K562 (cell line): ENCODE data around the gene C9orf40. TPM values are rescaled to one million over a fixed set of nuclear protein-coding genes. Genes with fewer than 3 reads are reported as not detected.

Experiments used
- ATAC-seq: fragments of 200-7000 bp; cut with Tn5 transposase; 3 replicates; pipeline ENCODE4 v1.9.1; 2020; ENCODE audit warnings: moderate library complexity
- BruUV-seq: library from RNA; stranded (reverse); fragments of 400-500 nt; replicated peaks from 2 replicates; lab custom pipeline; 2021; lab: Mats Ljungman, UMichigan
- CTCF ChIA-PET: fragments of 300-600 bp; formaldehyde crosslinking; extraction: SDS; loops from one replicate; lab custom pipeline; 2021; ENCODE audit warnings: low intra/inter-chr PET ratio; lab: Yijun Ruan, JAX
- POLR2A ChIA-PET: fragments of 300-600, 350-650 bp; sonication (Branson Sonifier 250); formaldehyde crosslinking; extraction: SDS; loops from one replicate; lab custom pipeline; 2021; ENCODE audit warnings: antibody characterized with exemption, inconsistent platforms; lab: Yijun Ruan, JAX
- DNase-seq, 4 experiments: peaks; one replicate each; pipeline versions ENCODE4 v3.0.0 to v3.0.0-alpha.2; 2011 to 2018; ENCODE audit warnings: low spot score in 3 of 4, mixed read lengths in 3 of 4; ENCODE audit errors: extremely low read depth in 1 of 4
- FAIRE-seq: peaks from 2 replicates; lab custom pipeline; 2011; peaks lifted over from hg19 to GRCh38; lab: Jason Lieb, UNC
- H2AFZ ChIP-seq: 2 replicates; pipeline ENCODE4 v1.6.0; 2011; ENCODE audit warnings: low read depth, low read length, control low read depth, inconsistent platforms
- H3K27ac ChIP-seq: fragments of 200-600 bp; 3 replicates; pipeline ENCODE4 v1.8.0; 2011; ENCODE audit warnings: low read depth, mild to moderate bottlenecking, control low read depth, inconsistent platforms, low read length, moderate library complexity, mixed read lengths; ENCODE audit errors: extremely low read depth
- H3K27me3 ChIP-seq, 2 experiments: fragments of 300-600 bp in 1 of 2; 2 replicates in 1 of 2; 3 replicates in 1 of 2; pipeline versions ENCODE4 v1.6.0 to v1.8.0; 2011; ENCODE audit warnings: inconsistent platforms in 2 of 2, low read length in 2 of 2, mild to moderate bottlenecking in 1 of 2, mixed read lengths in 1 of 2, moderate library complexity in 1 of 2; ENCODE audit not compliant: control insufficient read depth in 2 of 2, insufficient read depth in 2 of 2
- H3K36me3 ChIP-seq: fragments of 300-600 bp; 3 replicates; pipeline ENCODE4 v1.8.0; 2011; ENCODE audit warnings: mild to moderate bottlenecking, low read length, inconsistent platforms; ENCODE audit not compliant: control insufficient read depth, insufficient read depth
- H3K4me1 ChIP-seq, 2 experiments: fragments of 200-600 bp in 1 of 2; replicated peaks in 1 of 2; 2 replicates in 1 of 2; 3 replicates in 1 of 2; pipeline versions ENCODE4 v1.5.1 to v1.8.0; 2011; ENCODE audit warnings: inconsistent platforms in 2 of 2, low read length in 2 of 2, mild to moderate bottlenecking in 1 of 2, mixed read lengths in 1 of 2, moderate library complexity in 1 of 2; ENCODE audit not compliant: control insufficient read depth in 2 of 2, insufficient read depth in 2 of 2
- H3K4me2 ChIP-seq: 2 replicates; pipeline ENCODE4 v1.6.1; 2011; ENCODE audit warnings: low read length, control low read depth, inconsistent platforms, mixed read lengths; ENCODE audit not compliant: insufficient read depth
- H3K4me3 ChIP-seq: fragments of 200-600 bp; sonication (generic), shearing (Covaris generic); 2 replicates; pipeline ENCODE4 v1.5.1; 2016; ENCODE audit warnings: control low read depth, inconsistent platforms
- H3K79me2 ChIP-seq: fragments of 200-600 bp; 3 replicates; pipeline ENCODE4 v1.8.0; 2011; ENCODE audit warnings: low read length, inconsistent platforms; ENCODE audit not compliant: control insufficient read depth, insufficient read depth
- H3K9ac ChIP-seq, 2 experiments: 2 replicates each; pipeline versions ENCODE4 v1.6.0 to v1.6.1; 2011; ENCODE audit warnings: low read depth in 2 of 2, low read length in 2 of 2, control low read depth in 1 of 2, inconsistent platforms in 1 of 2, mild to moderate bottlenecking in 1 of 2, mixed read lengths in 1 of 2; ENCODE audit not compliant: insufficient read depth in 1 of 2
- H3K9me1 ChIP-seq: one replicate; pipeline ENCODE4 v1.6.0; 2011; ENCODE audit warnings: inconsistent platforms, mild to moderate bottlenecking, low read length, moderate library complexity; ENCODE audit not compliant: control insufficient read depth, insufficient read depth
- H3K9me3 ChIP-seq: replicated peaks from 2 replicates; pipeline ENCODE4 v1.5.1; 2011; ENCODE audit warnings: low read depth, low read length, inconsistent platforms; ENCODE audit not compliant: control insufficient read depth, insufficient read depth
- H4K20me1 ChIP-seq: replicated peaks from 2 replicates; pipeline ENCODE4 v1.6.1; 2011; ENCODE audit warnings: low read length, inconsistent platforms, mixed read lengths; ENCODE audit not compliant: control insufficient read depth, insufficient read depth
- ATF3 ChIP-seq, 2 experiments: fragments of 450-650 bp in 1 of 2; sonication (generic) in 1 of 2; formaldehyde crosslinking in 1 of 2; IDR thresholded peaks in 1 of 2; conservative IDR thresholded peaks in 1 of 2; 2 replicates each; pipeline versions ENCODE4 v1.6.1 to v1.8.1; 2016 to 2023; ENCODE audit warnings: mild to moderate bottlenecking in 2 of 2, moderate library complexity in 2 of 2, inconsistent platforms in 1 of 2, missing genetic modification reagents in 1 of 2
- COPS2 ChIP-seq: fragments of 450-650 bp; conservative IDR thresholded peaks from 2 replicates; pipeline ENCODE4 v1.6.1; 2016; ENCODE audit warnings: mild to moderate bottlenecking, moderate library complexity
- CTBP1 ChIP-seq: fragments of 450-650 bp; IDR thresholded peaks from 2 replicates; pipeline ENCODE4 v1.6.1; 2016; ENCODE audit warnings: borderline replicate concordance
- EGR1 ChIP-seq: fragments of 450-650 bp; conservative IDR thresholded peaks from 2 replicates; pipeline ENCODE4 v1.6.1; 2017; ENCODE audit warnings: mild to moderate bottlenecking
- EP400 ChIP-seq: fragments of 450-650 bp; IDR thresholded peaks from 2 replicates; pipeline ENCODE4 v1.6.1; 2017; ENCODE audit warnings: antibody characterized with exemption, mild to moderate bottlenecking, moderate library complexity
- FOSL1 ChIP-seq: fragments of 200-800 bp; sonication (Bioruptor generic); conservative IDR thresholded peaks from 2 replicates; pipeline ENCODE4 v1.6.1; 2016; ENCODE audit warnings: missing genetic modification characterization, missing compliant biosample characterization
- HEY1 ChIP-seq: fragments of 250-450 bp; sonication (Bioruptor Pico); IDR thresholded peaks from 2 replicates; pipeline ENCODE4 v1.5.0; 2020; ENCODE audit warnings: mild to moderate bottlenecking, moderate library complexity, borderline replicate concordance
- JUND ChIP-seq, 2 experiments: IDR thresholded peaks; 2 replicates in 1 of 2; 3 replicates in 1 of 2; pipeline ENCODE4 v1.6.1; 2011; ENCODE audit warnings: borderline replicate concordance in 2 of 2, low read depth in 2 of 2, low read length in 2 of 2, improper control_type of control experiment in 1 of 2, missing biosample characterization in 1 of 2, missing genetic modification characterization in 1 of 2, missing genetic modification reagents in 1 of 2
- MECOM ChIP-seq: fragments of 250-450 bp; sonication (Bioruptor Pico); IDR thresholded peaks from 2 replicates; pipeline ENCODE4 v1.8.0; 2022; ENCODE audit warnings: inconsistent platforms
- MIER1 ChIP-seq: fragments of 450-650 bp; IDR thresholded peaks from 2 replicates; pipeline ENCODE4 v1.6.1; 2016; ENCODE audit warnings: antibody characterized with exemption, mild to moderate bottlenecking, low read depth
- MYBL2 ChIP-seq, 2 experiments: fragments of 450-650 bp in 1 of 2; sonication (generic) in 1 of 2; formaldehyde crosslinking in 1 of 2; IDR thresholded peaks; 2 replicates each; pipeline versions ENCODE4 v1.6.1 to v1.8.1; 2017 to 2022; ENCODE audit warnings: borderline replicate concordance in 1 of 2, inconsistent platforms in 1 of 2, low read depth in 1 of 2, mild to moderate bottlenecking in 1 of 2, missing genetic modification reagents in 1 of 2, moderate library complexity in 1 of 2
- NCOA2 ChIP-seq, 2 experiments: fragments of 450-650 bp; IDR thresholded peaks; 2 replicates each; pipeline ENCODE4 v1.6.1; 2018; ENCODE audit warnings: mild to moderate bottlenecking in 2 of 2, moderate library complexity in 1 of 2; ENCODE audit not compliant: partially characterized antibody in 2 of 2
- NFATC3 ChIP-seq: fragments of 450-650 bp; IDR thresholded peaks from 2 replicates; pipeline ENCODE4 v1.6.1; 2017; ENCODE audit warnings: mild to moderate bottlenecking
- SMAD4 ChIP-seq: fragments of 250-450 bp; sonication (Bioruptor Pico); conservative IDR thresholded peaks from 2 replicates; pipeline ENCODE4 v1.8.0; 2021; ENCODE audit warnings: inconsistent platforms, mild to moderate bottlenecking, moderate library complexity
- SMARCA4 ChIP-seq: fragments of 450-650 bp; IDR thresholded peaks from 2 replicates; pipeline ENCODE4 v1.6.1; 2016
- STAT5A ChIP-seq: IDR thresholded peaks from 2 replicates; pipeline ENCODE4 v1.6.1; 2012; ENCODE audit warnings: low read length, inconsistent platforms, borderline replicate concordance
- ZFP30 ChIP-seq: fragments of 250-450 bp; sonication (Bioruptor Pico); IDR thresholded peaks from 2 replicates; pipeline ENCODE4 v1.8.0; 2022; ENCODE audit warnings: moderate library complexity, mild to moderate bottlenecking, inconsistent platforms, borderline replicate concordance
- ZNF316 ChIP-seq: fragments of 450-650 bp; IDR thresholded peaks from 2 replicates; pipeline ENCODE4 v1.6.1; 2016
- ZNF766 ChIP-seq: fragments of 200-800 bp; sonication (Bioruptor generic); conservative IDR thresholded peaks from 2 replicates; pipeline ENCODE4 v1.6.1; 2016; ENCODE audit warnings: missing genetic modification characterization, missing compliant biosample characterization
- WGBS: fragments of 100-300 bp; shearing (Covaris generic); methylation state at CpG from one replicate; pipeline ENCODE4 v1.1.6; 2016; ENCODE audit warnings: low coverage, mixed read lengths; ENCODE audit not compliant: insufficient coverage; ENCODE audit errors: missing lambda C conversion rate; 5-methylcytosine and 5-hydroxymethylcytosine counted together
- in situ Hi-C: fragments of 300-500 bp; cut with MboI; formaldehyde crosslinking; loops from 4 replicates; pipeline ENCODE4 v1.15.0; 2018; ENCODE audit warnings: inconsistent platforms, mixed read lengths
- intact Hi-C: fragments of 100-400 bp; cut with micrococcal nuclease; formaldehyde crosslinking; loops from 2 replicates; pipeline ENCODE4 v1.14.2; 2022
- polyA plus RNA-seq, 8 experiments: library from polyadenylated mRNA; depleted of rRNA in 4 of 8; stranded (reverse) in 5 of 8; unstranded in 3 of 8; fragments of >200 nt; fragmentation: Nextera tagmentation in 2 of 8; fragmentation: Illumina TruSeq in 1 of 8; extraction: Ambion mirVana in 2 of 8; extraction: Trizol in 1 of 8; gene quantifications; 2 replicates each; pipeline versions ENCODE4 v1.2.1 to v1.2.3, GENCODE V29; 2011 to 2014; ENCODE audit warnings: inconsistent platforms in 1 of 8, missing spikeins in 1 of 8
- total RNA-seq, 7 experiments: library from RNA; depleted of rRNA in 6 of 7; stranded (reverse); fragments of >200 nt in 6 of 7; fragmentation: Illumina TruSeq in 2 of 7; extraction: Trizol in 2 of 7; gene quantifications; 2 replicates each; pipeline versions ENCODE4 v1.2.1 to v1.2.3, GENCODE V29; 2011 to 2021; ENCODE audit warnings: low replicate concordance in 1 of 7

C9orf40 gene
- total and polyA plus RNA-seq, 9 of the 15 experiments (the other 6 are each of a cell fraction or from before 2014, with no cell fraction given) = 5.6 to 17.3 (median 8.7) TPM

- TF ChIP-seq MYBL2 (IDR thresholded peaks at IDR 0.05; ENCODE audit: low read depth) = no peak
- TF ChIP-seq MYBL2 (CRISPR knock-in tag; IDR thresholded peaks at IDR 0.05; ENCODE audit: borderline replicate concordance) = no peak
- TF ChIP-seq COPS2 = no peak
- TF ChIP-seq MIER1 = no peak
- TF ChIP-seq NFATC3 = no peak
- no peak for TF ChIP-seq NCOA2 (IDR thresholded peaks at IDR 0.05; ENCODE audit: partially characterized antibody in 2 of 2)
Observed at GRCh38 chr9:74946686-74947085, 6.0 kb downstream of the C9orf40 start (continued).

- WGBS = 0% methylated on average over 2 of the region's 3 CpGs
- H3K9me3 ChIP-seq = no peaks in the 10 kb centered on the region
- no peak overlapping the region for H3K4me3 ChIP-seq
- no peak for FAIRE-seq
- no peaks in the 10 kb centered on the region for H3K79me2 ChIP-seq
- ChIA-PET CTCF (no interaction called here), POLR2A (interaction anchor here (0.7 kb wide), 1 partner anchor 23 kb away, joined by 3 read pairs; no protein-coding TSS in a partner anchor)
- H3K4me2 ChIP-seq = no peak overlapping the region
- no peaks in the 10 kb centered on the region for H4K20me1 ChIP-seq
- DNase-seq = peak in 1 of 4 experiments; percentile 57
- H3K4me1 ChIP-seq = peaks cover 0 to 4% of the 10 kb centered on the region in 2 experiments; a peak in 2 of 5 replicates
- H3K27ac ChIP-seq = peak overlapping the region; percentile 30; the same call in 1 of the 3 replicates
- H3K27me3 ChIP-seq = no peaks in the 10 kb centered on the region
- H3K9ac ChIP-seq = no peak overlapping the region
- intact Hi-C loops = no loop called here
- no peak overlapping the region for H2AFZ ChIP-seq
- no TSS peak for BruUV-seq
- in situ Hi-C loops = no loop called here
- peak; percentile 76 for ATAC-seq
- H3K9me1 ChIP-seq = no peaks in the 10 kb centered on the region
- H3K36me3 ChIP-seq = peaks cover 11% of the 10 kb centered on the region; the same call in 2 of the 3 replicates
- TF ChIP-seq JUND (IDR thresholded peaks at IDR 0.05; ENCODE audit: borderline replicate concordance, low read depth, low read length) (peak; percentile 65; the same call in 1 of the 2 replicates), JUND (tag; IDR thresholded peaks at IDR 0.05; ENCODE audit: borderline replicate concordance, low read depth, low read length) (0 out of 3 replicates have a peak, but pooled peaks have one; percentile 16), EP400 (no peak), ATF3 (IDR thresholded peaks at IDR 0.05) (peak; percentile 65), ATF3 (CRISPR knock-in tag; conservative IDR thresholded peaks at IDR 0.05) (no peak), CTBP1 (no peak), ZFP30 (CRISPR knock-in tag) (no peak), SMARCA4 (no peak), FOSL1 (peak; percentile 61), STAT5A (no peak), ZNF316 (peak; percentile 69), EGR1 (peak; percentile 21; the same call in 1 of the 2 replicates), HEY1 (no peak), MECOM (CRISPR knock-in tag) (no peak), ZNF766 (CRISPR knock-in tag) (peak; percentile 89), SMAD4 (no peak)
Observed at GRCh38 chr9:74942801-74943200, 9.9 kb downstream of the C9orf40 start.
